Keratinocyte (primary cell): ENCODE measurements around the gene CCDC69. TPM values are rescaled to one million over a fixed set of nuclear protein-coding genes. Genes with fewer than 3 reads are reported as not detected.

Experiments used
- DNase-seq: peaks from one replicate; pipeline ENCODE4 v3.0.0-alpha.2; 2011; ENCODE audit warnings: low read depth, missing footprints, low spot score
- FAIRE-seq: peaks from 2 replicates; lab custom pipeline; 2011; peaks lifted over from hg19 to GRCh38; lab: Jason Lieb, UNC
- H2AFZ ChIP-seq: 2 replicates; pipeline ENCODE4 v1.6.0; 2012; ENCODE audit warnings: low read length, control low read depth, inconsistent platforms; ENCODE audit not compliant: control insufficient read depth
- H3K27ac ChIP-seq: 2 replicates; pipeline ENCODE4 v1.5.1; 2011; ENCODE audit warnings: low read length; ENCODE audit not compliant: control insufficient read depth, insufficient read depth
- H3K27me3 ChIP-seq: 3 replicates; pipeline ENCODE4 v1.6.0; 2011; ENCODE audit warnings: low read length; ENCODE audit not compliant: control insufficient read depth, insufficient read depth; ENCODE audit errors: extremely low read depth
- H3K36me3 ChIP-seq, 2 experiments: 2 replicates in 1 of 2; 3 replicates in 1 of 2; pipeline ENCODE4 v1.5.1; 2011; ENCODE audit warnings: low read length in 2 of 2, mild to moderate bottlenecking in 1 of 2; ENCODE audit not compliant: control insufficient read depth in 2 of 2, insufficient read depth in 2 of 2; ENCODE audit errors: extremely low read depth in 1 of 2
- H3K4me1 ChIP-seq: 3 replicates; pipeline ENCODE4 v1.5.1; 2011; ENCODE audit warnings: low read length; ENCODE audit not compliant: control insufficient read depth, insufficient read depth; ENCODE audit errors: extremely low read depth
- H3K4me2 ChIP-seq: 3 replicates; pipeline ENCODE4 v1.6.0; 2011; ENCODE audit warnings: low read depth, low read length; ENCODE audit not compliant: control insufficient read depth, insufficient read depth; ENCODE audit errors: extremely low read depth
- H3K4me3 ChIP-seq, 3 experiments: fragments of 200-600 bp in 1 of 3; sonication (generic) in 1 of 3; 2 replicates in 2 of 3; 3 replicates in 1 of 3; pipeline ENCODE4 v1.5.1; 2011 to 2016; ENCODE audit warnings: low read length in 3 of 3, mild to moderate bottlenecking in 3 of 3, control low read depth in 2 of 3, inconsistent platforms in 1 of 3, low read depth in 1 of 3, mixed read lengths in 1 of 3, mixed run types in 1 of 3, moderate library complexity in 1 of 3; ENCODE audit not compliant: control insufficient read depth in 2 of 3, insufficient read depth in 2 of 3; ENCODE audit errors: extremely low read depth in 1 of 3
- H3K79me2 ChIP-seq: 2 replicates; pipeline ENCODE4 v1.6.0; 2012; ENCODE audit warnings: low read length; ENCODE audit not compliant: control insufficient read depth, insufficient read depth
- H3K9ac ChIP-seq: 3 replicates; pipeline ENCODE4 v1.6.0; 2011; ENCODE audit warnings: low read length; ENCODE audit not compliant: control insufficient read depth, insufficient read depth; ENCODE audit errors: extremely low read depth
- H3K9me1 ChIP-seq: 3 replicates; pipeline ENCODE4 v1.6.0; 2011; ENCODE audit warnings: low read length; ENCODE audit not compliant: control insufficient read depth, insufficient read depth; ENCODE audit errors: extremely low read depth
- H3K9me3 ChIP-seq: 2 replicates; pipeline ENCODE4 v1.5.1; 2012; ENCODE audit warnings: low read depth, low read length; ENCODE audit not compliant: control insufficient read depth
- H4K20me1 ChIP-seq: 3 replicates; pipeline ENCODE4 v1.6.0; 2011; ENCODE audit warnings: low read length; ENCODE audit not compliant: control insufficient read depth, insufficient read depth; ENCODE audit errors: extremely low read depth
- CTCF ChIP-seq, 3 experiments: IDR thresholded peaks in 1 of 3; conservative IDR thresholded peaks in 1 of 3; optimal IDR thresholded peaks in 1 of 3; 2 replicates in 2 of 3; 3 replicates in 1 of 3; pipeline versions ENCODE3 to v1.5.1; 2011; ENCODE audit warnings: low read length in 3 of 3, mild to moderate bottlenecking in 3 of 3, moderate library complexity in 2 of 3, control low read depth in 1 of 3, inconsistent platforms in 1 of 3; ENCODE audit not compliant: insufficient read depth in 2 of 3; ENCODE audit errors: extremely low read depth in 1 of 3
- EZH2 ChIP-seq: IDR thresholded peaks from one replicate; pipeline ENCODE4 v1.6.1; 2012; ENCODE audit warnings: inconsistent platforms, mild to moderate bottlenecking, low read length, moderate library complexity
- dilution Hi-C: fragments of 300-500 bp; cut with MboI; formaldehyde crosslinking; loops from one replicate; pipeline ENCODE4 v1.7.0; 2020; ENCODE audit warnings: low sequenced_read_pairs; ENCODE audit not compliant: extremely low pct_ligation_motif_present
- polyA plus RNA-seq, 5 experiments: library from polyadenylated mRNA; depleted of rRNA in 3 of 5; stranded (reverse) in 3 of 5; stranded (forward) in 1 of 5; unstranded in 1 of 5; fragments of >200 nt; gene quantifications; 1 replicate in 1 of 5; 2 replicates in 3 of 5; 3 replicates in 1 of 5; pipeline versions ENCODE4 v1.2.1 to v1.2.3, GENCODE V29; 2011 to 2012; ENCODE audit warnings: missing spikeins in 2 of 5, low read depth in 1 of 5, low replicate concordance in 1 of 5

Gene CCDC69
- polyA plus RNA-seq, 1 donor (not counting 4 experiments of a cell fraction or from before 2014, with no cell fraction given): 4.1 TPM

DNA sequence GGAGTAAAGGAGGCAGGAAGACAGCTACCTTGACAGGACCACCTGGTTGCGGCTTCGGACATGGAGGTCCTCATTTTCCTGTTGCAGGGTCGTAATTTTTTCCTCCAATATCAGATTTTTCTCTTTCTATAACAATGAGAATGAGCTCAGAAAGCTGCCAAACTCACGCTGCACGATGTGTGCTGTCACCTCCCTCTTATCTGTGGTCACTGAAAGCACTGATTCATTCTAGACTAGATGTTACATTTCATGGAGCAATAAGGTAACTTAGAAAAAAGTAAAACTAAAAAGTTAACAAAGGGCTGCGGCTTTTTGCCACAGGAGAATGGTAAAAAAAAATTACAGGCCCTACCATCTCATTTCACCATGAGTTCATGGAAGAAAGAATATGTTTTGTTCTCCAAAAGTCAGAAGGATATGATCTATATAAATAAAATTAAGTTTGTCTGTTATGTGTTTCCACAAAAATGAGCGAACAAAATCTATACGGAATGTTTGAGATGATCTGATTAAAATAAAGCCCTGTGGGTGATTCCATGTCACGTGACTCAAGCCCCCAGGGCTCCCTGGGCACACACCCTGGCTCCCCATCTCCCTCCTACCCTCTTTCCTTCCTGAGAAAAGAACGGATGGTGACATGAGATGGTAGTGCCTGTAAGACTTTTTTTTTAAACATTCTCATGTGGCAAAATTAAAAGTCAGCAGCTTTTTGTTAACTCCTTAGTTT lies 39.4 kb downstream of the CCDC69 start:
- no peaks in the 10 kb centered on the region for H3K36me3 ChIP-seq
- no peaks in the 10 kb centered on the region for H3K79me2 ChIP-seq
- dilution Hi-C loops: no loop called here
- TF ChIP-seq CTCF (optimal IDR thresholded peaks at IDR 0.05 in 1 of 3, IDR thresholded peaks at IDR 0.05 in 1 of 3, conservative IDR thresholded peaks at IDR 0.05 in 1 of 3; ENCODE audit: extremely low read depth in 1 of 3, insufficient read depth in 2 of 3, low read length in 3 of 3) (no peak), EZH2 (no peak)
- H3K9me3 ChIP-seq: no peaks in the 10 kb centered on the region
- FAIRE-seq: no peak
- H3K4me2 ChIP-seq: no peak overlapping the region
- no peaks in the 10 kb centered on the region for H3K9me1 ChIP-seq
- no peak overlapping the region for H3K4me3 ChIP-seq
- H3K9ac ChIP-seq: no peak overlapping the region
- H3K27me3 ChIP-seq: no peaks in the 10 kb centered on the region
- H3K4me1 ChIP-seq: no peaks in the 10 kb centered on the region
- no peaks in the 10 kb centered on the region for H4K20me1 ChIP-seq
- H2AFZ ChIP-seq: no peak overlapping the region
- H3K27ac ChIP-seq: no peak overlapping the region
- DNase-seq: no peak

GRCh38 chr5:151183456-151184245 lies 40.2 kb downstream of the CCDC69 start:
- Histone ChIP-seq H2AFZ (no peak overlapping the region), H3K9ac (no peak overlapping the region), H3K36me3 (no peaks in the 10 kb centered on the region), H3K4me2 (no peak overlapping the region), H3K9me1 (no peaks in the 10 kb centered on the region), H3K27ac (no peak overlapping the region), H4K20me1 (no peaks in the 10 kb centered on the region), H3K4me3 (no peak overlapping the region), H3K27me3 (no peaks in the 10 kb centered on the region), H3K4me1 (no peaks in the 10 kb centered on the region), H3K79me2 (no peaks in the 10 kb centered on the region), H3K9me3 (no peaks in the 10 kb centered on the region)
- dilution Hi-C loops: no loop called here
- no peak for TF ChIP-seq EZH2
- no peak for TF ChIP-seq CTCF (optimal IDR thresholded peaks at IDR 0.05 in 1 of 3, IDR thresholded peaks at IDR 0.05 in 1 of 3, conservative IDR thresholded peaks at IDR 0.05 in 1 of 3; ENCODE audit: extremely low read depth in 1 of 3, insufficient read depth in 2 of 3, low read length in 3 of 3)
- DNase-seq (no peak), FAIRE-seq (no peak)
